Thyroid gland (tissue), 4 donors: ENCODE data around the gene ATP8B1. TPM values are rescaled to one million over a fixed set of nuclear protein-coding genes. Genes with fewer than 3 reads are reported as not detected.

Experiments
- DNase-seq, 2 donors: peaks; one replicate each; pipeline ENCODE4 v3.0.0-alpha.2; 2019
- H3K27ac ChIP-seq, 3 donors: fragments of 200-600 bp; sonication (generic); 1 replicate in 2 of 3; 2 replicates in 1 of 3; pipeline ENCODE4 v1.5.1; 2016 to 2019; ENCODE audit warnings: mild to moderate bottlenecking in 1 of 3, moderate library complexity in 1 of 3
- H3K27me3 ChIP-seq: fragments of 200-600 bp; sonication (generic); one replicate; pipeline ENCODE4 v1.5.1; 2019
- H3K36me3 ChIP-seq, 2 donors: fragments of 200-600 bp; sonication (generic); one replicate each; pipeline ENCODE4 v1.5.1; 2016 to 2019
- H3K4me1 ChIP-seq, 2 donors: fragments of 200-600 bp; sonication (generic); one replicate each; pipeline ENCODE4 v1.5.1; 2017 to 2019
- H3K4me3 ChIP-seq, 3 donors: fragments of 200-600 bp; sonication (generic); replicated peaks in 1 of 3; 1 replicate in 2 of 3; 2 replicates in 1 of 3; pipeline ENCODE4 v1.5.1; 2016; ENCODE audit warnings: mild to moderate bottlenecking in 1 of 3
- H3K9me3 ChIP-seq: fragments of 200-600 bp; sonication (generic); one replicate; pipeline ENCODE4 v1.5.1; 2017
- POLR2A ChIP-seq, 2 donors: fragments of 450-650 bp; IDR thresholded peaks; one replicate each; pipeline ENCODE4 v1.6.1; 2017; ENCODE audit warnings: antibody characterized with exemption in 2 of 2, mild to moderate bottlenecking in 2 of 2, moderate library complexity in 1 of 2
- WGBS, 2 donors: methylation state at CpG; one replicate each; pipeline ENCODE4 v1.1.5; 2017; 5-methylcytosine and 5-hydroxymethylcytosine counted together
- intact Hi-C: fragments of 100-400 bp; cut with DNase I; formaldehyde crosslinking; loops from one replicate; pipeline ENCODE4 v1.15.1; 2023
- total RNA-seq, 4 donors: library from RNA; depleted of rRNA; stranded (reverse); fragments of >200 nt; gene quantifications; one replicate each; pipeline ENCODE4 v1.2.3, GENCODE V29; 2016
- TF ChIP-seq, protein P1 (sequence below), 6 experiments: fragments of 200-600 bp in 3 of 6; fragments of 450-650 bp in 3 of 6; sonication (generic) in 3 of 6; IDR thresholded peaks; one replicate each; pipeline ENCODE4 v1.5.1; 2016 to 2019; ENCODE audit warnings: antibody characterized with exemption in 6 of 6, mild to moderate bottlenecking in 2 of 6, inconsistent platforms in 1 of 6, moderate library complexity in 1 of 6

Gene ATP8B1
- total RNA-seq, 4 donors from 2014 or later: 45.8 to 71.8 (median 58.2) TPM

DNA sequence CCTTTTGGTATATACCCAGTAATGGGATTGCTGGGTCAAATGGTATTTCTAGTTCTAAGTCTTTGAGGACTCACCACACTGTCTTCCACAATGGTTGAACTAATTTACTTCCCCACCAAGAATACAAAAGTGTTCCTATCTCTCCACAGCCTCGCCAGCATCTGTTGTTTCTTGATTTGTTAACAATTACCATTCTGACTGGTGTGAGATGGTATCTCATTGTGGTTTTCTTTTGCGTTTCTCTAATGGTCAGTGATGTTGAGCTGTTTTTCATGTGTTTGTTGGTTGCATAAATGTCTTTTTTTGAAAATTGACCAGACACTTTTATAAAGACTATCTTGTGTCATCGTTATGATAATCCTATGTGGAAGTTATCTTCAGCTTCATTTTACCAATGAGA, 16.0 kb upstream of the ATP8B1 start:
- intact Hi-C loops: no loop called here
- TF ChIP-seq, protein P1, sequence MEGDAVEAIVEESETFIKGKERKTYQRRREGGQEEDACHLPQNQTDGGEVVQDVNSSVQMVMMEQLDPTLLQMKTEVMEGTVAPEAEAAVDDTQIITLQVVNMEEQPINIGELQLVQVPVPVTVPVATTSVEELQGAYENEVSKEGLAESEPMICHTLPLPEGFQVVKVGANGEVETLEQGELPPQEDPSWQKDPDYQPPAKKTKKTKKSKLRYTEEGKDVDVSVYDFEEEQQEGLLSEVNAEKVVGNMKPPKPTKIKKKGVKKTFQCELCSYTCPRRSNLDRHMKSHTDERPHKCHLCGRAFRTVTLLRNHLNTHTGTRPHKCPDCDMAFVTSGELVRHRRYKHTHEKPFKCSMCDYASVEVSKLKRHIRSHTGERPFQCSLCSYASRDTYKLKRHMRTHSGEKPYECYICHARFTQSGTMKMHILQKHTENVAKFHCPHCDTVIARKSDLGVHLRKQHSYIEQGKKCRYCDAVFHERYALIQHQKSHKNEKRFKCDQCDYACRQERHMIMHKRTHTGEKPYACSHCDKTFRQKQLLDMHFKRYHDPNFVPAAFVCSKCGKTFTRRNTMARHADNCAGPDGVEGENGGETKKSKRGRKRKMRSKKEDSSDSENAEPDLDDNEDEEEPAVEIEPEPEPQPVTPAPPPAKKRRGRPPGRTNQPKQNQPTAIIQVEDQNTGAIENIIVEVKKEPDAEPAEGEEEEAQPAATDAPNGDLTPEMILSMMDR (IDR thresholded peaks at IDR 0.05): no peak
- TF ChIP-seq POLR2A (IDR thresholded peaks at IDR 0.05): no peak
- Histone ChIP-seq H3K27me3 (no peaks in the 10 kb centered on the region), H3K9me3 (no peaks in the 10 kb centered on the region), H3K4me1 (peaks cover 10 to 13% of the 10 kb centered on the region in 2 donors), H3K36me3 (no peaks in the 10 kb centered on the region), H3K4me3 (no peak overlapping the region), H3K27ac (peak overlapping the region; percentile 3 to 76 (median 53))
- no peak for DNase-seq
- WGBS, 2 donors: 86% methylated on average over 3 of the region's 3 CpGs

DNA sequence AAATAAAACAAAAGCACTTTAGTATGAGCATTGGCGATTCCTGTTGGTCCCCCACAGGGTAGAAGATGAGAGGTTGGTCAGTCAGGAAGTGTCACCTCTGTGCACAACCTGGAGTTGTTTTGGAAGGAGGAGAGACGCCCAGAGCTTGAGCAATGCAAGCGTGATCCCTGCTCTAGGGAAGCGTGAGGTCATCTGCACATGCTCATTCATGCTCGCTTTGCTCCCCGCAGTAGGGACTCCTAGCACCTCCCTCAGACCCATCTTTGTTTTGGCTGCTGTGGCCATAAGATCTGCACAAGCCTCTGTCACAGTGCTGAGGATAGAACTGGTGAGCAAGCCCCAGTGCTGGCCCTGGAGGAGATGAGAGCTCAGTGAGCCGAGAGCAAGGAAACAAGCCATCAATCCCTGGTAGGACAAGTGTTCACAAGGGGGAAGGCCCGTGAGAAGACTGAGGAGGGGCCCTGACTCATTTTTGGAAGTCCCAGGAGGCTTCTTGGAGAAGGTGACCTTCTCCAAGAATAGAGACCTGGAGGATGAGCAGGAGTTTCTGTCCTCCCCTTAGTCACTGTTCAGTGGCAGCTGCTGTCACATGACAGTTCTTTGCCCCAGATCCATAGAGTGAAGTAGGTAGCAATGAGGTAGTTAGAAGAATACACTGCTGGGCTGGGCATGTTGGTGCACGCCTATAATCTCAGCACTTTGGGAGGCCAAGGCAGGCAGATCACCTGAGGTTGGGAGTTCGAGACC, 13.3 kb upstream of the ATP8B1 start:
- Histone ChIP-seq H3K27me3 (no peaks in the 10 kb centered on the region), H3K36me3 (no peaks in the 10 kb centered on the region), H3K4me3 (no peak overlapping the region), H3K27ac (no peak overlapping the region), H3K9me3 (no peaks in the 10 kb centered on the region), H3K4me1 (peaks cover 10 to 13% of the 10 kb centered on the region in 2 donors)
- TF ChIP-seq, protein P1 (IDR thresholded peaks at IDR 0.05): no peak
- no peak for TF ChIP-seq POLR2A (IDR thresholded peaks at IDR 0.05)
- 87 to 90% methylated on average over 10 of the region's 10 CpGs for WGBS, 2 donors
- no peak for DNase-seq
- intact Hi-C loops: no loop called here

DNA sequence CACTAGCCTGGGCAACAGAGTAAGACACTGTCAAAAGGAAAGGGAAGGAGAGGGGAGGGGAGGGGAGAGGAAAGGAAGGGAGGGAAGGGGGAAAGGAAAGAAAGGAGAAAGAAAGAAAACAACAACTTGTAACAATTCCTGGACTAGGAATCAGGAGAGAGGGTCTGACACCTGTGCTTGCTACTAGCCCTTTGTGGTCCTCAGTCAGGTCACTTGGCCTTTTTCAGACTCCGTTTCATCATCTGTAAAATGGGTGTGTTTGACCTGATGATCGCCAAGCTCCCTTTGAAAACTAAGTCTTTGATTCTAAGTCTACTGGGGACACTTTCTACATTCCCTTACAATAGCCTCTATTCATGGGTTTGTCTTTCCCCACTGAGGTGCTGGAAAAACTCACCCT, 11.4 kb upstream of the ATP8B1 start:
- H3K27ac ChIP-seq: no peak overlapping the region
- intact Hi-C loops: no loop called here

DNA sequence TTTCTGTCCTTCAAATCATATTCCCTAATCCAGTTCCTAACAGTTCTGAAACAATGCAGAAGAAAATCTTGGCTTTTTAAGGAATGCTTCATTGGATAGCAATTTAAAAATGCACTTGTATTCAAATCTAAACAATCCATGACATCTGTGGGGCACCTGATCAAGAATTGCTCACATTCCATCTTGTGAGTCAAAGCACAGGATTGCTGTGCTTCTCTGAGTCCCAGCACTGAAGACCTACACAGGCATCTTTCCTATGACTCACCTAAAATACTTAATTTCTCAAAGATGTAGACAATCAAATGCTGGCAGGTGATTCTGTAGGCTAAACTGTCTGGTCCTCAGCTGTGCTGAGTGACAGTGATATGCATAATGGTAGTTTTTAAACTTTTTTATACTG, 10.1 kb upstream of the ATP8B1 start:
- Histone ChIP-seq H3K27me3 (no peaks in the 10 kb centered on the region), H3K27ac (no peak overlapping the region), H3K4me1 (no peaks in the 10 kb centered on the region), H3K36me3 (no peaks in the 10 kb centered on the region), H3K9me3 (no peaks in the 10 kb centered on the region), H3K4me3 (no peak overlapping the region)
- TF ChIP-seq POLR2A (IDR thresholded peaks at IDR 0.05): no peak
- TF ChIP-seq, protein P1 (IDR thresholded peaks at IDR 0.05): no peak
- no peak for DNase-seq
- intact Hi-C loops: no loop called here

More for the DNA sequence above, 11.4 kb upstream of the ATP8B1 start:
- no peaks in the 10 kb centered on the region for H3K9me3 ChIP-seq
- peaks cover 3% of the 10 kb centered on the region in 2 donors for H3K4me1 ChIP-seq
- TF ChIP-seq, protein P1 (IDR thresholded peaks at IDR 0.05): no peak
- TF ChIP-seq POLR2A (IDR thresholded peaks at IDR 0.05): no peak
- H3K4me3 ChIP-seq: no peak overlapping the region
- no peak for DNase-seq
- 94 to 98% methylated on average over 2 of the region's 2 CpGs for whole genome bisulfite sequencing, 2 donors
- no peaks in the 10 kb centered on the region for H3K36me3 ChIP-seq
- no peaks in the 10 kb centered on the region for H3K27me3 ChIP-seq

DNA sequence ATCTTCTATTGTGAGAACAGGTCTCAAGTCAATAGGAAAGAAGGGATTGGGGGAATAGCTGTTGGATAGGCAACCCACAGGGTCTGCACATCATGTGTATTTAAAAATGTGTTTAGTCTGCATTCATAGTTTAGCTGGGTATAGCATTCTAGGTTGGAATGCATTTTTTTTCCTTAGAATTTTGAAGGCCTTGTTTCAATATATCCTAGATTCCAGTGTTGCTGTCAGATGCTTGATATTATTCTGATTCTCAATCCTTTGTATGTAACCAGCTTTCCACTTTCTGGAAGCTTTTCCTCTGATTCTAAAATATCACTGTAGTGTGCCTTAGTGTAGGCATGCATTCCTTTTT, 9.0 kb upstream of the ATP8B1 start:
- TF ChIP-seq, protein P1 (IDR thresholded peaks at IDR 0.05): no peak
- no peak for TF ChIP-seq POLR2A (IDR thresholded peaks at IDR 0.05)
- Histone ChIP-seq H3K4me3 (no peak overlapping the region), H3K27me3 (no peaks in the 10 kb centered on the region), H3K27ac (no peak overlapping the region), H3K4me1 (peaks cover 9 to 11% of the 10 kb centered on the region in 2 donors), H3K9me3 (no peaks in the 10 kb centered on the region), H3K36me3 (no peaks in the 10 kb centered on the region)
- intact Hi-C loops: no loop called here
- DNase-seq: no peak
